Stimulated activated effector memory CD8-positive, alpha-beta T cell treated with anti-CD3 and anti-CD28 coated beads, Interleukin-12 subunit alpha, Interleukin-12 subunit beta, amount 100 ng/mL, for 72 hours (primary cell): Measurements from ENCODE around the gene TIMM17B.

Experiments
- ATAC-seq: fragments of 150-1000 bp; cut with Tn5 transposase; 2 replicates; pipeline ENCODE4 v1.10.0; 2021
- DNase-seq, 2 donors: peaks; one replicate each; pipeline ENCODE4 v3.0.0; 2021 to 2022; ENCODE audit warnings: low spot score in 2 of 2
- H3K27ac Mint-ChIP-seq: one replicate; pipeline ENCODE4 v1.8.0; 2022; ENCODE audit warnings: mild to moderate bottlenecking, mixed read lengths
- H3K36me3 Mint-ChIP-seq: one replicate; pipeline ENCODE4 v1.8.0; 2022; ENCODE audit warnings: mild to moderate bottlenecking, mixed read lengths
- H3K4me1 Mint-ChIP-seq: one replicate; pipeline ENCODE4 v1.8.0; 2022; ENCODE audit warnings: mixed read lengths
- H3K4me3 Mint-ChIP-seq: one replicate; pipeline ENCODE4 v1.8.0; 2022; ENCODE audit warnings: mild to moderate bottlenecking, mixed read lengths
- H3K9me3 Mint-ChIP-seq: one replicate; pipeline ENCODE4 v1.8.0; 2022; ENCODE audit warnings: mixed read lengths

Gene TIMM17B

GRCh38 chrX:48897625-48898306 lies at the start of gene TIMM17B, which contains the start of gene PQBP1:
TIMM17B (minus strand) TSS chrX:48897768; CDS start chrX:48897749, 19 bp downstream.
PQBP1 (plus strand) TSS chrX:48897930; CDS start chrX:48898510, 580 bp downstream.
- Mint-ChIP-seq H3K4me3 (peak within 1 kb of the TSS; percentile 82), H3K4me1 (peaks cover 18% of the 10 kb centered on the region), H3K27ac (peak within 1 kb of the TSS; percentile 91), H3K9me3 (no peaks in the 10 kb centered on the region), H3K36me3 (peaks cover 74% of the 10 kb centered on the region)
- DNase-seq = peak; percentile 61 to 87
- ATAC-seq = peak; percentile 94

DNA sequence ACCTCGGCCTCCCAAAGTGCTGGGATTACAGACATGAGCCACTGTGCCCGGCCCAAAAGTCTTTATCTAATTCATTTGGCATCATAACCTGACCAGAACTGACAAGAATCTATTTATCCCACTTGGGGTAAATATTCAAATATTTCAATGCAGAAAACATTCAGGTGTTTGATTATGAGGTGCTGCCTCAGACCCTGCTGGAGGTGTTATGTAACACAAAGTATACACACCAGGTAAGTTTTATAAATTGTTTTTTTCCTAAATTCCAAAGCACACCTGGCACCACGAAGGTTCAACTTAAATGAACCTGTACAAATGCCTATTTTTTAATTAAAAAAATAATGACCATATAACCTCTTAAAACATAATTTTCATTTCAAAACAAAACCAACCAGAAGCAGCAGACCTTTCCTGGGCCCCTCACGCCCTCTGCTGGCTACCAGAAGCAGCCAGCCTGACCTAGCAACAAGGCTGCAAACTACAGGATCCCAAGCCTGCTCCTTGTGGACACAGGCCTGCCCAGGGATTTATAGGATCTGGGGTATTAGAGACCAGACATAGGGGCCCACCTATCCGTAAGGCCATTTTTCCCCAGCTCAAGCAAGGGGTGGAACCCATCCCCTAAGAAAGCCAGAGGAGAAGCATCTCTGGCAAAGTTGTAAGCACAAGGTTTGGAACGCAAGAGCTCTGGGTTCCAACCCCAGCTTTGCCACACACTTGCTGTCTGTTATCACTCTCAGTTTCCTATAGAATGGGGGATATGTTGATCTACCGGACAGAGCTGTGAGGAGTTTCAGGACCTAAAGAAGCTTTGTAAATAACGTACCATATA lies 48.2 kb upstream of the TIMM17B start:
- DNase-seq (peak in 1 of 2 donors; percentile 61), ATAC-seq (no peak)
- Mint-ChIP-seq H3K4me1 (peaks cover 46% of the 10 kb centered on the region), H3K9me3 (no peaks in the 10 kb centered on the region), H3K36me3 (peaks cover 59% of the 10 kb centered on the region), H3K27ac (no peak overlapping the region), H3K4me3 (peak overlapping the region; percentile 43)

- Mint-ChIP-seq H3K4me3 (peak overlapping the region; percentile 76), H3K9me3 (no peaks in the 10 kb centered on the region), H3K36me3 (peaks cover 73% of the 10 kb centered on the region), H3K4me1 (peaks cover 74% of the 10 kb centered on the region), H3K27ac (peak overlapping the region; percentile 96)
- ATAC-seq (no peak), DNase-seq (no peak)
These were observed 45.3 kb upstream of the TIMM17B start for GRCh38 chrX:48942895-48943294.

- peak overlapping the region; percentile 76 for H3K4me3 Mint-ChIP-seq
- peak; percentile 35 for ATAC-seq
- no peaks in the 10 kb centered on the region for H3K9me3 Mint-ChIP-seq
- H3K36me3 Mint-ChIP-seq = peaks cover 86% of the 10 kb centered on the region
- DNase-seq = peak in 1 of 2 donors; percentile 68
- H3K4me1 Mint-ChIP-seq = peaks cover 86% of the 10 kb centered on the region
- H3K27ac Mint-ChIP-seq = peak overlapping the region; percentile 97
These were observed 42.9 kb upstream of the TIMM17B start for GRCh38 chrX:48940404-48940955.

DNA sequence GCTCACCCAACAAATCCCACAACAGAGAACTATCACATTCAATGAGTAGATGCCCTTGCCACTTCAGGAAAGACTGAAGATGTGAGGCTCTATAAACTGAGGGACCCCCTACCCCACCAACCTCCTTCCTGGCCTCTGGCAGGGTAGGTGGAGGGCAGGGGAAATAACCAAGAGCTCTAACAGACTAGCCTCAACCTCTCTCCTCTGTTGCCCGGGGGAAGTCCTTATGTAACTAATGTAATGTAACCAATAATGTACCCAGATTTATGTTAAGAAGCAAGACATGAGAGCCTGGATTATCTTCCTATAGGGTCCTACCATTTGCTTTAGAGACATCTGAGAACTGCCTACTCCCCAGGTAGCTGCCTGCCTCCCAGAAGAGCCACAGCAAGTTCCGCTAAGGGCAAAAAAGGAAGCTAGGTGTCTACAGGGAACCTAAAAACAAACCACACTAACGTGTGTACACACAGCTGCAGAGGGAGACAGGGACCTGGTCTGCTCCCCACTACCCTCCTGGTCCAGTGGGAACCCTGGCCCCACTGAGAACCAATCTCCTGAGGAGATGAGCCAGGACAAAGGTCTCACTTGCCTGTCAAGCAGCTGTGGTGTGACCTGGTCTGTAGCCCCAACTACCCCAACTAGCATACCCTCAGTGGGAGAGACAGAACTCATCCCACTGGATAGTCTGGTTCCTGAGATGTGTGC lies 42.1 kb upstream of the TIMM17B start:
- Mint-ChIP-seq H3K36me3 (peaks cover 94% of the 10 kb centered on the region), H3K9me3 (no peaks in the 10 kb centered on the region), H3K27ac (peak overlapping the region; percentile 97), H3K4me1 (peaks cover 94% of the 10 kb centered on the region), H3K4me3 (peak overlapping the region; percentile 76)
- ATAC-seq = no peak
- no peak for DNase-seq

DNA sequence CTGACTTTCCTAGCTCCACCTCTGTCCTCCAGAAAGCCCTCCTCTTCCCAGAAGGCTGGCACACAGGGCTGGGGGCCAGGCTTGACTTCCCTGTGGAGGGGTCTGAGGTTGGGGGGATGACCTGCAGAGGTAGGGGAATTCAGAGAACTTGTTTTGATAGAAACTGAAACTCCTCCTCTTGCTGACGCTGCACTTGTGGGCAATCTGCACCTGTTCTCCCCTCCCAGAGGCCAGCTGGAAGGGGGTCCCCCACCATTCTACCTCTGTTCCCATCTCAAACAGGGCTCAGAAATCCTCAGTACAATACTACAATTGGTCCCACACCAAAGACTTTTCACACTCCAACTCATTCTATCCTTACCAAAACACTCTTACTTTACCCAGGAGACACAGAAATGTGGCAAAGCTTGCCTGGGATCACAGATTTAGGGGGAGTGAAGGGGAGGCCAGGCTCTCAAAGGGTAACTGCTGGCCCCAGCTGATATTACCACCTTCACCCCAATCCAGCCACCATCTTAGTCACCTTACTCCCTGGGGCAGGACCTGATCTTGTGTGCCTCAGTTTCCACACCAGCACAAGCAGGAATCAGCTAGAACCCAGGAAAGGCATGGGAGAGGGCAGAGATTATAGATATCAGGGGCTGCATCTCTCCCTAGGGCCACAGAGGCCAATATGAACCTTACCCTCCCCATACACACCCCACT lies 41.3 kb upstream of the TIMM17B start:
- ATAC-seq = peak; percentile 56
- peak in 1 of 2 donors; percentile 81 for DNase-seq
- Mint-ChIP-seq H3K9me3 (no peaks in the 10 kb centered on the region), H3K4me3 (peak overlapping the region; percentile 76), H3K27ac (peak overlapping the region; percentile 97), H3K36me3 (peaks cover 100% of the 10 kb centered on the region), H3K4me1 (peaks cover 94% of the 10 kb centered on the region)

DNA sequence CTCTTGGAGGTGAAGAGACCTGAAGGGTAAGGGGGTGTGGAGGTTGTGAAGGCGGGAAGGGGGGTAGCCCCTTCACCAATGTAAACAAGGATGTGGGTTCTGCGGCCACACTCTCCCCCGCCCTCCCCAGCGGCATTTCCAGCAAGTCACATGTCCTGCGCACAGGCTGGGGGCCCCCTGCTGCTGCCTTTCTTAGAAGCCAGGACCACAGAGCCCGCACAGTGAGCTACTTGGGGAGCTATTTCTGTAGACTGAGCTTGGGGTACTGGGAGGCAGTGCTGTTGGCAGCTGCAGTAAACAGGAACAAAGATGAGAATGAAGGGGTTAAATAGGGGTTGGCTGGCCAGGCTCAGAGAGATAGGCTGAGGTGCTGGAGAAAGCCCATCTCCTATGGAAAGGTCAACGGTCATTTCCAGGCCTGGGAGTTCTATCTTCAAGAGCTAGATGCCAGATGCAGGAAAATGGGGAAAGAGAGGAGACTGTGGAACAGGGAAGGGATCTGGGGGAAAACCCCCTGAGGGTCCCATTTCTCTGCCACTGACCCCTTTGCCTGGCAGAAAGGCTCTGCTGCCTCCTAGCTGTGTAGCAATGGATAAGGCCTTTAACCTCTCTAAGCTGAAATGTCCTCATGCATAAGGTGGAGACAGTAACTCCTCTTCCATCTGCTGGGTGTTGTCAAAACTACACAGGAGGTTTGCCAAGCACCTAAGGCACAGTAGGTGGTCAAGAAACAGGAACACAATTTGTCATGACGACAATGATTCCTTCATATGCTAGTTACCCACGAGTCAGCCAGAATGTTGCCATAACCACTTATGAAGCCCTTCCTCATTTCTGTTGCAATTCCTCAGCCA lies 39.7 kb upstream of the TIMM17B start:
- Mint-ChIP-seq H3K4me1 (peaks cover 82% of the 10 kb centered on the region), H3K36me3 (peaks cover 100% of the 10 kb centered on the region), H3K9me3 (no peaks in the 10 kb centered on the region), H3K4me3 (peak overlapping the region; percentile 76), H3K27ac (peak overlapping the region; percentile 97)
- ATAC-seq (peak; percentile 83), DNase-seq (peak; percentile 75 to 94)

GRCh38 chrX:48936429-48937053 lies 39.0 kb upstream of the TIMM17B start:
- Mint-ChIP-seq H3K36me3 (peaks cover 100% of the 10 kb centered on the region), H3K9me3 (no peaks in the 10 kb centered on the region), H3K4me3 (peak overlapping the region; percentile 76), H3K27ac (peak overlapping the region; percentile 97), H3K4me1 (peaks cover 75% of the 10 kb centered on the region)
- ATAC-seq (no peak), DNase-seq (no peak)

DNA sequence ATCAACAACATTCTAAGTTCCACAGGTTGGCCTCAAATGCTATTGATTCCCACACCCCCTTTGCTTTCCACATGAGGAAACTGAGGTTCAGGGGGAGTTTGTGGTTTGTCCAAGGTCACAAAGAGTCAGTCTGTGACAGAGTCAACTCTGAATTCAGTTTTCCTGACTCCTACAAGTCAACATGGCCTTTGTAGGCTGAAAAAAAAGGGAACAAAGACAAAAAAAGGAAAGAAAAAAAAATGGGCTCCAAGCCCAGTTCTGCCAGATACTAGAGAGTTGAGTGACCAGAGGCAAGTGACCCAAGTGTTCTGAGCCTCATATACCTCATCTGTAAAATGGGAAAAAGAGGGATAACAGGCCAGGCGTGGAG lies 37.7 kb upstream of the TIMM17B start:
- peaks cover 100% of the 10 kb centered on the region for H3K36me3 Mint-ChIP-seq
- DNase-seq = no peak
- H3K4me1 Mint-ChIP-seq = peaks cover 66% of the 10 kb centered on the region
- H3K4me3 Mint-ChIP-seq = peak overlapping the region; percentile 76
- no peaks in the 10 kb centered on the region for H3K9me3 Mint-ChIP-seq
- H3K27ac Mint-ChIP-seq = peak overlapping the region; percentile 95
- ATAC-seq = no peak

DNA sequence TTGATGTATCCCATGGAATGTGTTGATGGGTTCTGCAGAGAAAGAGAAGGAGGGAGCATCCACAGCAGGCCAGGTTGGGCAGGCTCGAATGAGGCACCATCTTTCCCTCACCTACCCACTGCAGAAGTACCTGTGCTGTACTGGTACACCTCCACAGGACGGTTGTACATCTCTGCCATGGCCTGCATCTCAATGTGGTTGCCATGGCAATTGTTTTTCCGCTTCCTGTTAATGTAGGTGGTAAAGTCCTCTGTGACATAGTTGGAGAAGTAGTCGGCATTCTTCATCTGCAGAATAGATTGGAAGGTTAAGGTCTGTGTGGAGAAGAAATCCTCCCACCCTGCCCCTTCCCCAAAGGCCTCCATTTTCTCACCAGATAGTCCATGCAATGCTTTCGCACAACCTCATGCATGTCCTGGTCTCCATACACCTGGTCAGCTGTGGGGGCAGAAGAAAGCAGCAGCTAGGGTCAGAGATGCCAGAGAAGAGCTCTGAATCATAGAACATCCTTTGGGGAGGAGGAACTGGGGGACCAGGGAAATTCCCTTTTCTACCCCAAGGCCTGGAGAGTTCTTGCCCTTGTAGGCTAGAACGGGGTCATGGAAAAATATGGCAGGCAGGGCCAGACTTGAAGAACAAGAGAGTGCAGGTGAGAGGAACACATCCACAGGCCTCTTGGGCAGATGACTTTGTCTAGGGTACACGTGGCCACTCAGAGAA lies 37.2 kb upstream of the TIMM17B start:
- DNase-seq (no peak), ATAC-seq (no peak)
- peak overlapping the region; percentile 76 for H3K4me3 Mint-ChIP-seq
- H3K4me1 Mint-ChIP-seq = peaks cover 60% of the 10 kb centered on the region
- no peaks in the 10 kb centered on the region for H3K9me3 Mint-ChIP-seq
- H3K36me3 Mint-ChIP-seq = peaks cover 100% of the 10 kb centered on the region
- peak overlapping the region; percentile 95 for H3K27ac Mint-ChIP-seq

DNA sequence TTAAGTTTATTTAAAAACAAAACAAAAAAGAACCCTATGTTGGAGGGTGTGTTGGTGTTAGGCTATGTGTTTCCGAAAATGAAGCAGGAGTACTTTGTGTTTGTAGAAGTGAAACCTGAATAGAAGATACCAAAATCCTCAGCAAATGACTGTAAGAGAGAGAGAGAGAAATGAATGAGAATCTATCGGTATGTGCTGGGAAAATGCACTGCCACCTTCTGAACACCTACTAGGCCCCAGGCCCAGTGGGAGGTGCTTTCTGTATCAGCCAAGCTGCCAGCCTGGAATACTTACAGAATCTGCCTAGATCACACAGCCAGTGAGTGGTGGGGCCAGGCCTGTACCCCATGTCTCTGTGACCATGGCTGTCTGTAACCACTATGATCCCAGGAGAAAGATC lies 36.2 kb upstream of the TIMM17B start:
- peak; percentile 6 for ATAC-seq

DNA sequence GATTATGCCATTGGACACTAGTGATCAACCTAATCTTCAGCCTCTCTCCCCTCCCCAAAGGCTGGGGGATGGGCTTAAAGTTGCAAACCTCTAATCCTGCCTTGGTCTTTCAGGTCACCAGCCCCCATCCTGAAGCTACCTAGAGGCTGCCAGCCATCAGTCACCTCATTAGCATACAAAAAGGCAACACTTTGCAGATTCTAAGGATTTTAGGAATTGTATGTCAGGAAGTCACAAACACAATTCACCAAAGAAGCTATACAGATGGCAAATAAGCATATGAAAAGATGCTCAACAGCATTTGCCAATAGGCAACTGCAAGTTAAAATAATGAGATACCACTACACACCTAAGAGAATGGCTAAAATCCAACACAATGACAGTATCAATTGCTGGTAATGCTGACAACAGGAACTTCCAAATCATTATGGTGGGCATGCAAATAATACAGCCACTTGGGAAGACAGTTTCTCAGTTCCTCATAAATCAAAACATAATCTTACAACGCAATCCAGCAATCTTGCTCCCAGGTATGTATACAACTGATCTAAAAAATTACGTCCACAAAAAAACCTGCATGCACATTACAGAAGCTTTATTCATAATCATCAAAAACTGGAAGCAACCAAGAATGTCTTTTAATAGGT lies 30.3 kb upstream of the TIMM17B start:
- no peaks in the 10 kb centered on the region for H3K9me3 Mint-ChIP-seq
- H3K4me3 Mint-ChIP-seq = no peak overlapping the region
- no peak overlapping the region for H3K27ac Mint-ChIP-seq
- DNase-seq = no peak
- ATAC-seq = no peak
- peaks cover 13% of the 10 kb centered on the region for H3K4me1 Mint-ChIP-seq
- peaks cover 100% of the 10 kb centered on the region for H3K36me3 Mint-ChIP-seq

More for the DNA sequence above, 36.2 kb upstream of the TIMM17B start:
- Mint-ChIP-seq H3K27ac (peak overlapping the region; percentile 95), H3K36me3 (peaks cover 100% of the 10 kb centered on the region), H3K4me1 (peaks cover 51% of the 10 kb centered on the region), H3K9me3 (no peaks in the 10 kb centered on the region), H3K4me3 (peak overlapping the region; percentile 76)
- no peak for DNase-seq
